ENCODE data around the gene KIRREL3. TPM values are rescaled to one million over a fixed set of nuclear protein-coding genes. Genes with fewer than 3 reads are reported as not detected.

The KIRREL3 gene
- total RNA-seq, 4 donors from 2014 or later = 0.19 TPM; not detected in 3

- intact Hi-C loops (cut with DNase I) = no loop called here
- no peak for DNase-seq
These were observed 411.1 kb downstream of the KIRREL3 start for GRCh38 chr11:126589492-126589803.

DNA sequence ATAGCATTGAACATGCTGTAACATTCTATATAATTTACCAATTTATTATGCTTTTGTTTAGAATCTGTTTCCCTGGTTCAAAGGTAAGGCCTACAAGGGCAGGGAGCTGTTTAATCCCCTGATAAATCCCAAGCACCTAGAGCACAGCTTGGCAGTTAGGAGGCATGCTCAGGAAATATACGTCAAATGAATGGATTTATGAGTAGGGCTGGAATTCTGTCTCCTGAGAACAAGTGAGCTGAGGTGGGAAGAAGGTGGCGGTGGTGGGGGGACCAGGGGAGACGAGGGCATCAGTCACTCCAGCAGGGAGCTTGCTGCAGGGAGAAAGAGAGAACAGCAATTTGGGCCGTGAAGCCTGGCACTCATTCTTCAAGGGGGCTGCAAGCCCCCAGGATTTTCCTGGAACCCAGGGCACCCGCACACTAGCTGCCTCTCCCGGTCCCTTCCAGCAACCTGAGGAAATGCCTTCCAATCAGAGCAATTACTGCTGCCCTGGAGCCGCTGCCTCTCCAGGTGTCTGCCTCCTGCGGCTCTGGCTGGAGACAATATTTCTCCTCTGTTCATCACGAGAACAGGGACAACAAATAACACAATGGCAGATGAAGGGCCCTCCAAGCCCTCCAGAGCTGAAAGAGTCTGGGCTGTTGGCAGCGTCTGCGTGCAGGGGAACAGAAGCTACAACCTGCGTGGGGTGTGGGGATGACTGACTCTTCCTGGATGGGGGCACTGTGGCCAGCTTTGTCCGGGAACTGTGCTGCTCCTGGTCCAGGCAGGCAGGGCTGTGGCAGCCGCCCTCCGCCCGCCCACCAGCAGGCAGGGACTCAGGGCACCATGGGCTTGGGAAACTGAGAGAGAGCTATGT is 411.7 kb downstream of the KIRREL3 start:
- H3K36me3 ChIP-seq = no peaks in the 10 kb centered on the region
- H3K27me3 ChIP-seq = peaks cover 0 to 64% (median 0%) of the 10 kb centered on the region in 4 donors
- H3K4me3 ChIP-seq = no peak overlapping the region
- no peaks in the 10 kb centered on the region for H3K9me3 ChIP-seq
- intact Hi-C loops (cut with DNase I) = no loop called here
- no peak overlapping the region for H3K27ac ChIP-seq
- 65 to 71% methylated on average over 6 of the region's 16 CpGs for WGBS, 2 donors
- no peak for DNase-seq
- no peak for TF ChIP-seq POLR2A (IDR thresholded peaks at IDR 0.05)
- TF ChIP-seq CTCF (IDR thresholded peaks at IDR 0.05) = no peak
- peaks cover 0 to 23% (median 6%) of the 10 kb centered on the region in 3 donors for H3K4me1 ChIP-seq

More at GRCh38 chr11:126589492-126589803, 411.1 kb downstream of the KIRREL3 start:
- Histone ChIP-seq H3K9me3 (no peaks in the 10 kb centered on the region), H3K36me3 (no peaks in the 10 kb centered on the region), H3K27ac (no peak overlapping the region), H3K4me3 (no peak overlapping the region), H3K27me3 (peaks cover 0 to 64% (median 0%) of the 10 kb centered on the region in 4 donors), H3K4me1 (peaks cover 0 to 23% (median 6%) of the 10 kb centered on the region in 3 donors)
- 80 to 100% methylated on average over 2 to 4 of the region's 4 CpGs for WGBS, 2 donors
- TF ChIP-seq POLR2A (IDR thresholded peaks at IDR 0.05) (no peak), CTCF (IDR thresholded peaks at IDR 0.05) (no peak)

- no peak for DNase-seq
- Histone ChIP-seq H3K4me3 (no peak overlapping the region), H3K27ac (no peak overlapping the region), H3K9me3 (no peaks in the 10 kb centered on the region), H3K4me1 (peaks cover 0 to 18% (median 6%) of the 10 kb centered on the region in 3 donors), H3K27me3 (peaks cover 0 to 65% (median 0%) of the 10 kb centered on the region in 4 donors), H3K36me3 (no peaks in the 10 kb centered on the region)
- TF ChIP-seq POLR2A (IDR thresholded peaks at IDR 0.05) = no peak
- WGBS, 2 donors = 68 to 69% methylated on average over 4 of the region's 4 CpGs
- intact Hi-C loops (cut with DNase I) = no loop called here
These were observed 413.0 kb downstream of the KIRREL3 start for GRCh38 chr11:126587541-126587940.

- Histone ChIP-seq H3K9me3 (no peaks in the 10 kb centered on the region), H3K4me3 (peak overlapping the region in 2 of 4 donors; percentile 23 to 51), H3K4me1 (peaks cover 0 to 15% (median 6%) of the 10 kb centered on the region in 3 donors), H3K27ac (peak overlapping the region in 3 of 4 donors; percentile 34 to 68 (median 36)), H3K27me3 (peaks cover 0 to 56% (median 0%) of the 10 kb centered on the region in 4 donors), H3K36me3 (no peaks in the 10 kb centered on the region)
- WGBS, 2 donors = 14 to 24% methylated on average over 22 to 23 of the region's 23 CpGs
- no peak for TF ChIP-seq CTCF (IDR thresholded peaks at IDR 0.05)
- no peak for TF ChIP-seq POLR2A (IDR thresholded peaks at IDR 0.05)
- intact Hi-C loops (cut with DNase I) = no loop called here
- DNase-seq = no peak
These were observed 414.6 kb downstream of the KIRREL3 start for GRCh38 chr11:126585774-126586491.

DNA sequence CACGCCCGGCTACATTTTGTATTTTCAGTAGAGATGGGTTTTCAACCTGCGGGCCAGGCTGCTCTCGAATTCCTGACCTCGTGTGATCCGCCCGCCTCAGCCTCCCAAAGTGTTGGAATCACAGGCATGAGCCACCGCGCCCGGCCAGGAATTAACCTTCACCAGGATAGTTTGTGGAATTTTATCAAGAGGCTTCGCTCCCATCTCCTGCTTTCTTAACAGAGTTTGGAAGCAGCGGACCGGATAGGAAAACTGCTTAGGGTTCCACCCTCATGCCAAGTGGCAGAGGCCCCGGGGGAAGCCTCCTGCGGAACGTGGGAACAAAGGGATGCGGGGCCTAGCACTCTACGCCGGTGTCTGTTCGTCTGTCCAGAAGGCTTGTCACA is 415.2 kb downstream of the KIRREL3 start:
- Histone ChIP-seq H3K4me3 (peak overlapping the region in 2 of 4 donors; percentile 23 to 51), H3K27me3 (peaks cover 0 to 56% (median 0%) of the 10 kb centered on the region in 4 donors), H3K9me3 (no peaks in the 10 kb centered on the region), H3K27ac (peak overlapping the region in 3 of 4 donors; percentile 34 to 68 (median 36)), H3K36me3 (no peaks in the 10 kb centered on the region), H3K4me1 (peaks cover 0 to 15% (median 6%) of the 10 kb centered on the region in 3 donors)
- intact Hi-C loops (cut with DNase I) = no loop called here
- DNase-seq = no peak
- 43 to 80% methylated on average over 5 to 20 of the region's 20 CpGs for WGBS, 2 donors
- no peak for TF ChIP-seq POLR2A (IDR thresholded peaks at IDR 0.05)
- TF ChIP-seq CTCF (IDR thresholded peaks at IDR 0.05) = no peak

Data from esophagus squamous epithelium (tissue), 5 donors.